Measurements from ENCODE around the gene USP33.

Gene USP33

GRCh38 chr1:77697441-77697840 lies 62.2 kb downstream of the USP33 start:
- TF ChIP-seq, protein P1, sequence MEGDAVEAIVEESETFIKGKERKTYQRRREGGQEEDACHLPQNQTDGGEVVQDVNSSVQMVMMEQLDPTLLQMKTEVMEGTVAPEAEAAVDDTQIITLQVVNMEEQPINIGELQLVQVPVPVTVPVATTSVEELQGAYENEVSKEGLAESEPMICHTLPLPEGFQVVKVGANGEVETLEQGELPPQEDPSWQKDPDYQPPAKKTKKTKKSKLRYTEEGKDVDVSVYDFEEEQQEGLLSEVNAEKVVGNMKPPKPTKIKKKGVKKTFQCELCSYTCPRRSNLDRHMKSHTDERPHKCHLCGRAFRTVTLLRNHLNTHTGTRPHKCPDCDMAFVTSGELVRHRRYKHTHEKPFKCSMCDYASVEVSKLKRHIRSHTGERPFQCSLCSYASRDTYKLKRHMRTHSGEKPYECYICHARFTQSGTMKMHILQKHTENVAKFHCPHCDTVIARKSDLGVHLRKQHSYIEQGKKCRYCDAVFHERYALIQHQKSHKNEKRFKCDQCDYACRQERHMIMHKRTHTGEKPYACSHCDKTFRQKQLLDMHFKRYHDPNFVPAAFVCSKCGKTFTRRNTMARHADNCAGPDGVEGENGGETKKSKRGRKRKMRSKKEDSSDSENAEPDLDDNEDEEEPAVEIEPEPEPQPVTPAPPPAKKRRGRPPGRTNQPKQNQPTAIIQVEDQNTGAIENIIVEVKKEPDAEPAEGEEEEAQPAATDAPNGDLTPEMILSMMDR (IDR thresholded peaks at IDR 0.05; ENCODE audit: low read depth, low read length) = no peak
- H3K4me3 ChIP-seq (ENCODE audit: low read depth, low read length) = no peak overlapping the region
- H3K36me3 ChIP-seq = peaks cover 19% of the 10 kb centered on the region
- no peaks in the 10 kb centered on the region for H3K9me3 ChIP-seq (ENCODE audit: severe bottlenecking)
- H3K27me3 ChIP-seq (ENCODE audit: insufficient read depth, low read depth, severe bottlenecking) = no peaks in the 10 kb centered on the region
- no peak overlapping the region for H3K27ac ChIP-seq
- no peak for DNase-seq

- no peaks in the 10 kb centered on the region for H3K27me3 ChIP-seq (ENCODE audit: insufficient read depth, low read depth, severe bottlenecking)
- TF ChIP-seq, protein P1 (IDR thresholded peaks at IDR 0.05; ENCODE audit: low read depth, low read length) = no peak
- H3K36me3 ChIP-seq = peaks cover 13% of the 10 kb centered on the region
- no peak overlapping the region for H3K4me3 ChIP-seq (ENCODE audit: low read depth, low read length)
- no peak for DNase-seq
- no peak overlapping the region for H3K27ac ChIP-seq
- H3K9me3 ChIP-seq (ENCODE audit: severe bottlenecking) = no peaks in the 10 kb centered on the region
These were observed 70.7 kb downstream of the USP33 start for GRCh38 chr1:77688939-77689338.

GRCh38 chr1:77687519-77687906 lies 72.1 kb downstream of the USP33 start:
- DNase-seq = peak; percentile 20
- TF ChIP-seq, protein P1 (IDR thresholded peaks at IDR 0.05; ENCODE audit: low read depth, low read length) = 0 out of 2 replicates have a peak, but pooled peaks have one; percentile 12
- H3K27me3 ChIP-seq (ENCODE audit: insufficient read depth, low read depth, severe bottlenecking) = no peaks in the 10 kb centered on the region
- H3K36me3 ChIP-seq = peaks cover 5% of the 10 kb centered on the region; the same call in 1 of the 2 replicates
- no peaks in the 10 kb centered on the region for H3K9me3 ChIP-seq (ENCODE audit: severe bottlenecking)
- no peak overlapping the region for H3K27ac ChIP-seq
- H3K4me3 ChIP-seq (ENCODE audit: low read depth, low read length) = no peak overlapping the region

DNA sequence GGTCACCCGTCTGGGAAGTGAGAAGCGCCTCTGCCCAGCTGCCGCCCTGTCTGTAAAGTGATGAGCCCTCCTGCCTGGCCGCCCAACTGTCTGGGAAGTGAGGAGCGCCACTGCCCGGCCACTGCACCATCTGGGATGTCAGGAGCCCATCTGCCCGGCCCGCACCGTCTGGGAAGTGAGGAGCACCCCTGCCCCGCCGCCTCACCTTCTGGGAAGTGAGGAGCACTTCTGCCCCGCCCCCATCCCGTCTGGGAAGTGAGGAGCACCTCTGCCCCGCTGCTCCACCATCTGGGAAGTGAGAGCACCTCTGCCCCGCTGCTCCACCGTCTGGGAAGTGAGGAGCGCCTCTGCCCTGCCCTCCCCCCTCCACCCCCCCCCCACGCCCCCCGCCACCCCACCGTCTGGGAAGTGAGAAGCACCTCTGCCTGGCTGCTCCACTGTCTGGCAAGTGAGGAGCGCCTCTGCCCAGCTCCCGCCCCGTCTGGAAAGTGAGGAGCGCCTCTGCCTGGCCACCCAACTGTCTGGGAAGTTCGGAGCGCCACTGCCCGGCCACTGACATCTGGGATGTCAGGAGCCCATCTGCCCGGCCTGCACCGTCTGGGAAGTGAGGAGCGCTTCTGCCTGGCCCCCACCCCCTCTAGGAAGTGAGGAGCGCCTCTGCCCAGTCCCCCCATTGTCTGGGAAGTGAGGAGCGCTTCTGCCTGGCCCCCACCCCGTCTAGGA lies 72.7 kb downstream of the USP33 start:
- Histone ChIP-seq H3K9me3 (ENCODE audit: severe bottlenecking) (no peaks in the 10 kb centered on the region), H3K27me3 (ENCODE audit: insufficient read depth, low read depth, severe bottlenecking) (no peaks in the 10 kb centered on the region), H3K36me3 (no peaks in the 10 kb centered on the region), H3K4me3 (ENCODE audit: low read depth, low read length) (no peak overlapping the region), H3K27ac (no peak overlapping the region)
- peak; percentile 18 for DNase-seq
- TF ChIP-seq, protein P1 (IDR thresholded peaks at IDR 0.05; ENCODE audit: low read depth, low read length) = no peak

DNA sequence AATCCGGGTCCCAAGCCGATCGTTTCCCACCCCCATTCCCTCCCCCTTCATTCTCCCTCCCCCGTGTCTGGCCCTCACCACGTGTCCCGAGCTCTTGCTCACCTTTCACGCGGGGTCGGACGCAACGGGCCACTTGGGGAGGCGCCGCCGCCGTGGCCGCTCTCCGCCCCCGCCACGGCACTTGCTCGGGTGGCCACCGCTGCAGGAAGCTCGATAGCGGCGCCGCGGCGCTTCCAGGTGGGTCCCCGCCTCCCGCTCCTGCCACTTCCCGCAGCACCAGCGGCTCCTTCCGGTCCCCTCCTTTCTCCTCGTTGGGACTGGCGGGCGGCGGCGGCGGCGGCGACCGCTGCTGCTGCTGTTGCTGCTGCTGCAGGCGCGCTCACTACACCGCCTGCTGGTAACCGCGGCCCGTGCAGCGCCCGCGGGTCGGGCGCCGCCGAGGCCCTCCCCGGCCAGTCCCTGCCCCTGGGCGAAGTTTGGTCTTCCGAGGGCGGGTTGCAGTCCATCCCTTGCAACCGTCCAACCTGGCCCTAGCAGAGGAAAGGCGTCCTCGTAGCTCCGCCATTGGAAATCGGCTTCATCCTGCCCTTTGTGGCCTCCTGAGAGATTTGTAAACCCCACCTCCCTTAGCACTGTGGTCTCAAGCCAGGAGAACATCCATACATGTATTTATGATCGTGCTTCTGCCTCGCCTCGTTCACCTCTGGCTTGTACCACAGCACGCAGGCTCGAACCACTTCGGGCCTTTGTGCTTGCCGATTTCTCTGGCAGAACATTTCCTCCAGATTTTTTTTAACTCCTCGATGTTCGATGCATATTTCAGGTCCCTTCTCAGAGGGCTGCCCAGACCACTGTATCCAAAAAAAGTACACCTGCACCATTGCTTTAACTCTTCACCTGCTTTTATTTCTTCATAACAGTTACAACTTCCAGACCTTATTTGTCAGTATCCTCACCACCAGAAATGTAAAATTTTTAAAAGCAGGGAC lies 76.2 kb downstream of the USP33 start:
- peak overlapping the region; percentile 86 for H3K27ac ChIP-seq

More for the DNA sequence above, 76.2 kb downstream of the USP33 start:
- peak; percentile 96 for DNase-seq
- Histone ChIP-seq H3K4me3 (ENCODE audit: low read depth, low read length) (peak overlapping the region; percentile 98), H3K27me3 (ENCODE audit: insufficient read depth, low read depth, severe bottlenecking) (no peaks in the 10 kb centered on the region), H3K9me3 (ENCODE audit: severe bottlenecking) (no peaks in the 10 kb centered on the region), H3K36me3 (no peaks in the 10 kb centered on the region)
- TF ChIP-seq, protein P1 (IDR thresholded peaks at IDR 0.05; ENCODE audit: low read depth, low read length) = peak; percentile 86
